ENCODE data around the gene MAT2A. TPM values are rescaled to one million over a fixed set of nuclear protein-coding genes. Genes with fewer than 3 reads are reported as not detected.

Gene MAT2A
- total and polyA plus RNA-seq, 9 of the 15 experiments (the other 6 are each of a cell fraction or from before 2014, with no cell fraction given): 130 to 1,027 (median 240) TPM

DNA sequence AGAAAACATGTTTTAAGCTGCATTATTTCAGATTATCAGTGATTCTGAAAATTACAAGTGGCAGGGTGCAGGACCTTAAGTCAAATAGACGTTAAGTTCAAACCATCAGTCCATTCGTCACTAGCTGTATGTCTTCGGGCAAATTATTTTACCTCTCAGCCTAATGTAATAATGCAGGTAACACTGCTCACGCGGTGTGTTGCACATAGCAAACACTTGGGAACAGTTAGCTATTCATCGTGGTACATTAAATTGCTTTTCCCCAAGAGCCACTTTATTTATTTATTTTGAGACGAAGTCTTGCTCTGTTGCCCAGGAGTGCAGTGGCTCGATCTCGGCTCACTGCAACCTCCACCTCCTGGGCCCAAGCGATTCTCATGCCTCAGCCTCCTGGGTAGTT, 10.1 kb downstream of the MAT2A start:
- Histone ChIP-seq H3K79me2 (ENCODE audit: control insufficient read depth, insufficient read depth, low read length) (0 out of 3 replicates have a peak, but pooled peaks cover 2% of the 10 kb centered on the region), H3K4me2 (ENCODE audit: insufficient read depth, low read length) (no peak overlapping the region), H3K9me1 (ENCODE audit: control insufficient read depth, insufficient read depth, low read length) (no peaks in the 10 kb centered on the region), H3K36me3 (ENCODE audit: control insufficient read depth, insufficient read depth, low read length) (peaks cover 69% of the 10 kb centered on the region), H3K4me1 (replicated peaks in 1 of 2; ENCODE audit: control insufficient read depth in 2 of 2, insufficient read depth in 2 of 2, low read length in 2 of 2) (no peaks in the 10 kb centered on the region; a peak in 1 of 5 replicates), H3K27ac (ENCODE audit: extremely low read depth, low read depth, low read length) (no peak overlapping the region), H2AFZ (ENCODE audit: low read depth, low read length) (no peak overlapping the region), H3K9me3 (replicated peaks; ENCODE audit: control insufficient read depth, insufficient read depth, low read depth, low read length) (no peaks in the 10 kb centered on the region), H3K4me3 (no peak overlapping the region), H4K20me1 (replicated peaks; ENCODE audit: control insufficient read depth, insufficient read depth, low read length) (peaks cover 6% of the 10 kb centered on the region), H3K9ac (ENCODE audit: insufficient read depth in 1 of 2, low read depth in 2 of 2, low read length in 2 of 2) (no peak overlapping the region), H3K27me3 (ENCODE audit: control insufficient read depth in 2 of 2, insufficient read depth in 2 of 2, low read length in 2 of 2) (no peaks in the 10 kb centered on the region)
- no peak for TF ChIP-seq ZNF174 (CRISPR knock-in tag; IDR thresholded peaks at IDR 0.05)
- TF ChIP-seq LARP7 (IDR thresholded peaks at IDR 0.05): no peak
- no peak for TF ChIP-seq BRF2 (IDR thresholded peaks at IDR 0.05; ENCODE audit: borderline replicate concordance, insufficient read depth, insufficient read length)
- TF ChIP-seq XRCC3 (IDR thresholded peaks at IDR 0.05): no peak
- TF ChIP-seq, protein P1, sequence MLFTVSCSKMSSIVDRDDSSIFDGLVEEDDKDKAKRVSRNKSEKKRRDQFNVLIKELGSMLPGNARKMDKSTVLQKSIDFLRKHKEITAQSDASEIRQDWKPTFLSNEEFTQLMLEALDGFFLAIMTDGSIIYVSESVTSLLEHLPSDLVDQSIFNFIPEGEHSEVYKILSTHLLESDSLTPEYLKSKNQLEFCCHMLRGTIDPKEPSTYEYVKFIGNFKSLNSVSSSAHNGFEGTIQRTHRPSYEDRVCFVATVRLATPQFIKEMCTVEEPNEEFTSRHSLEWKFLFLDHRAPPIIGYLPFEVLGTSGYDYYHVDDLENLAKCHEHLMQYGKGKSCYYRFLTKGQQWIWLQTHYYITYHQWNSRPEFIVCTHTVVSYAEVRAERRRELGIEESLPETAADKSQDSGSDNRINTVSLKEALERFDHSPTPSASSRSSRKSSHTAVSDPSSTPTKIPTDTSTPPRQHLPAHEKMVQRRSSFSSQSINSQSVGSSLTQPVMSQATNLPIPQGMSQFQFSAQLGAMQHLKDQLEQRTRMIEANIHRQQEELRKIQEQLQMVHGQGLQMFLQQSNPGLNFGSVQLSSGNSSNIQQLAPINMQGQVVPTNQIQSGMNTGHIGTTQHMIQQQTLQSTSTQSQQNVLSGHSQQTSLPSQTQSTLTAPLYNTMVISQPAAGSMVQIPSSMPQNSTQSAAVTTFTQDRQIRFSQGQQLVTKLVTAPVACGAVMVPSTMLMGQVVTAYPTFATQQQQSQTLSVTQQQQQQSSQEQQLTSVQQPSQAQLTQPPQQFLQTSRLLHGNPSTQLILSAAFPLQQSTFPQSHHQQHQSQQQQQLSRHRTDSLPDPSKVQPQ (CRISPR knock-in tag; IDR thresholded peaks at IDR 0.05; ENCODE audit: borderline replicate concordance): no peak
- TF ChIP-seq ZNF324 (CRISPR knock-in tag; IDR thresholded peaks at IDR 0.05): no peak
- in situ Hi-C loops (cut with MboI): no loop called here
- intact Hi-C loops (cut with micrococcal nuclease): no loop called here
- 91% methylated on average over 10 of the region's 10 CpGs for WGBS (ENCODE audit: insufficient coverage, low coverage, missing lambda C conversion rate)
- no TSS peak for BruUV-seq (replicated peaks)
- POLR2A ChIA-PET: interaction anchor here (0.6 to 24.3 kb wide), 14 partner anchors 4 to 222 kb away, joined by 3 to 1576 read pairs (median 5); partner anchors contain the start of genes CAPG, GGCX, MAT2A and SH2D6
- DNase-seq (ENCODE audit: extremely low read depth in 1 of 4, low spot score in 3 of 4): no peak
- no peak for FAIRE-seq
- ATAC-seq: no peak
- CTCF ChIA-PET (ENCODE audit: low intra/inter-chr PET ratio): interaction anchor here (4.5 kb wide), 1 partner anchor 128 kb away, joined by 63 read pairs; no protein-coding TSS in a partner anchor

Measured in K562 (cell line).